WTC11 (cell line): ENCODE results near the gene EDIL3. TPM values are rescaled to one million over a fixed set of nuclear protein-coding genes. Genes with fewer than 3 reads are reported as not detected.

ENCODE experiments used
- ATAC-seq: fragments of 200-7000 bp; cut with Tn5 transposase; 2 replicates; pipeline ENCODE4 v1.10.0; 2021; ENCODE audit warnings: mild to moderate bottlenecking, moderate library complexity
- CTCF ChIA-PET: fragments of 300-600 bp; sonication (Branson Sonifier 250); formaldehyde crosslinking; loops from one replicate; lab custom pipeline; 2021; ENCODE audit warnings: antibody characterized with exemption; lab: Charles Lee
- POLR2A ChIA-PET: fragments of 350-600 bp; sonication (Branson Sonifier 250); formaldehyde crosslinking; loops from one replicate; lab custom pipeline; 2021; ENCODE audit warnings: antibody characterized with exemption; lab: Charles Lee
- DNase-seq: peaks from one replicate; pipeline ENCODE4 v3.0.0; 2021; ENCODE audit warnings: low spot score
- H3K27ac Mint-ChIP-seq: 2 replicates; pipeline ENCODE4 v1.8.0; 2021; ENCODE audit warnings: mixed read lengths
- H3K27me3 Mint-ChIP-seq: 2 replicates; pipeline ENCODE4 v1.8.0; 2021; ENCODE audit warnings: low read depth, mild to moderate bottlenecking, moderate library complexity, mixed read lengths
- H3K36me3 Mint-ChIP-seq: 2 replicates; pipeline ENCODE4 v1.8.0; 2021; ENCODE audit warnings: mixed read lengths
- H3K4me1 Mint-ChIP-seq: 2 replicates; pipeline ENCODE4 v1.8.0; 2022; ENCODE audit warnings: mixed read lengths
- H3K4me3 Mint-ChIP-seq: 2 replicates; pipeline ENCODE4 v1.8.0; 2021; ENCODE audit warnings: mild to moderate bottlenecking, moderate library complexity, mixed read lengths
- H3K9me3 Mint-ChIP-seq: 2 replicates; pipeline ENCODE4 v1.8.0; 2021; ENCODE audit warnings: mixed read lengths
- ATF3 ChIP-seq: sonication (generic); formaldehyde crosslinking; conservative IDR thresholded peaks from 2 replicates; pipeline ENCODE4 v1.8.1; 2022; ENCODE audit warnings: mild to moderate bottlenecking, missing genetic modification reagents
- CTCF ChIP-seq: fragments of 200-600 bp; IDR thresholded peaks from 2 replicates; pipeline ENCODE4 v1.8.0; 2022; ENCODE audit warnings: antibody characterized with exemption
- EMX1 ChIP-seq: fragments of 250-450 bp; sonication (Bioruptor Pico); IDR thresholded peaks from 2 replicates; pipeline ENCODE4 v1.8.0; 2021; ENCODE audit warnings: mild to moderate bottlenecking
- TEAD1 ChIP-seq: sonication (generic); formaldehyde crosslinking; IDR thresholded peaks from 2 replicates; pipeline ENCODE4 v1.8.0; 2022; ENCODE audit warnings: mild to moderate bottlenecking, missing genetic modification reagents
- ZBTB21 ChIP-seq: sonication (generic); formaldehyde crosslinking; IDR thresholded peaks from 2 replicates; pipeline ENCODE4 v1.8.1; 2023; ENCODE audit warnings: mild to moderate bottlenecking, missing genetic modification reagents, borderline replicate concordance
- total RNA-seq: library from RNA; stranded (reverse); gene quantifications from 3 replicates; pipeline ENCODE4 v1.2.3, GENCODE V29; 2021
- TF ChIP-seq, protein P1 (sequence below): sonication (generic); formaldehyde crosslinking; IDR thresholded peaks from 2 replicates; pipeline ENCODE4 v1.8.0; 2022; ENCODE audit warnings: mild to moderate bottlenecking, missing genetic modification reagents
- TF ChIP-seq, protein P2 (sequence below): fragments of 250-450 bp; sonication (Bioruptor Pico); IDR thresholded peaks from 2 replicates; pipeline ENCODE4 v1.9.0; 2021; ENCODE audit warnings: mild to moderate bottlenecking, borderline replicate concordance
- TF ChIP-seq, protein P3 (sequence below): sonication (generic); formaldehyde crosslinking; IDR thresholded peaks from 2 replicates; pipeline ENCODE4 v1.8.0; 2022; ENCODE audit warnings: missing genetic modification reagents
- TF ChIP-seq, protein P4 (sequence below): sonication (generic); formaldehyde crosslinking; IDR thresholded peaks from 2 replicates; pipeline ENCODE4 v1.8.0; 2023; ENCODE audit warnings: missing genetic modification reagents
- TF ChIP-seq, protein P5 (sequence below): fragments of 250-450 bp; sonication (Bioruptor Pico); IDR thresholded peaks from 2 replicates; pipeline ENCODE4 v2.1.2; 2022; ENCODE audit warnings: mild to moderate bottlenecking, moderate library complexity
- TF ChIP-seq, protein P6 (sequence below): sonication (generic); formaldehyde crosslinking; IDR thresholded peaks from 2 replicates; pipeline ENCODE4 v1.8.1; 2022; ENCODE audit warnings: mild to moderate bottlenecking, missing genetic modification reagents, moderate library complexity, borderline replicate concordance
- TF ChIP-seq, protein P7 (sequence below): sonication (generic); formaldehyde crosslinking; IDR thresholded peaks from 2 replicates; pipeline ENCODE4 v1.8.1; 2023; ENCODE audit warnings: mild to moderate bottlenecking, missing genetic modification reagents, borderline replicate concordance

Gene EDIL3
- total RNA-seq, 1 experiment from 2014 or later, result 48.3 TPM

GRCh38 chr5:84292788-84293653 is 91.7 kb downstream of the EDIL3 start (continued):
- TF ChIP-seq, protein P1, sequence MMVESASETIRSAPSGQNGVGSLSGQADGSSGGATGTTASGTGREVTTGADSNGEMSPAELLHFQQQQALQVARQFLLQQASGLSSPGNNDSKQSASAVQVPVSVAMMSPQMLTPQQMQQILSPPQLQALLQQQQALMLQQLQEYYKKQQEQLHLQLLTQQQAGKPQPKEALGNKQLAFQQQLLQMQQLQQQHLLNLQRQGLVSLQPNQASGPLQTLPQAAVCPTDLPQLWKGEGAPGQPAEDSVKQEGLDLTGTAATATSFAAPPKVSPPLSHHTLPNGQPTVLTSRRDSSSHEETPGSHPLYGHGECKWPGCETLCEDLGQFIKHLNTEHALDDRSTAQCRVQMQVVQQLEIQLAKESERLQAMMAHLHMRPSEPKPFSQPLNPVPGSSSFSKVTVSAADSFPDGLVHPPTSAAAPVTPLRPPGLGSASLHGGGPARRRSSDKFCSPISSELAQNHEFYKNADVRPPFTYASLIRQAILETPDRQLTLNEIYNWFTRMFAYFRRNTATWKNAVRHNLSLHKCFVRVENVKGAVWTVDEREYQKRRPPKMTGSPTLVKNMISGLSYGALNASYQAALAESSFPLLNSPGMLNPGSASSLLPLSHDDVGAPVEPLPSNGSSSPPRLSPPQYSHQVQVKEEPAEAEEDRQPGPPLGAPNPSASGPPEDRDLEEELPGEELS (CRISPR knock-in tag), result no peak
- no peak for TF ChIP-seq CTCF
- TF ChIP-seq, protein P2, sequence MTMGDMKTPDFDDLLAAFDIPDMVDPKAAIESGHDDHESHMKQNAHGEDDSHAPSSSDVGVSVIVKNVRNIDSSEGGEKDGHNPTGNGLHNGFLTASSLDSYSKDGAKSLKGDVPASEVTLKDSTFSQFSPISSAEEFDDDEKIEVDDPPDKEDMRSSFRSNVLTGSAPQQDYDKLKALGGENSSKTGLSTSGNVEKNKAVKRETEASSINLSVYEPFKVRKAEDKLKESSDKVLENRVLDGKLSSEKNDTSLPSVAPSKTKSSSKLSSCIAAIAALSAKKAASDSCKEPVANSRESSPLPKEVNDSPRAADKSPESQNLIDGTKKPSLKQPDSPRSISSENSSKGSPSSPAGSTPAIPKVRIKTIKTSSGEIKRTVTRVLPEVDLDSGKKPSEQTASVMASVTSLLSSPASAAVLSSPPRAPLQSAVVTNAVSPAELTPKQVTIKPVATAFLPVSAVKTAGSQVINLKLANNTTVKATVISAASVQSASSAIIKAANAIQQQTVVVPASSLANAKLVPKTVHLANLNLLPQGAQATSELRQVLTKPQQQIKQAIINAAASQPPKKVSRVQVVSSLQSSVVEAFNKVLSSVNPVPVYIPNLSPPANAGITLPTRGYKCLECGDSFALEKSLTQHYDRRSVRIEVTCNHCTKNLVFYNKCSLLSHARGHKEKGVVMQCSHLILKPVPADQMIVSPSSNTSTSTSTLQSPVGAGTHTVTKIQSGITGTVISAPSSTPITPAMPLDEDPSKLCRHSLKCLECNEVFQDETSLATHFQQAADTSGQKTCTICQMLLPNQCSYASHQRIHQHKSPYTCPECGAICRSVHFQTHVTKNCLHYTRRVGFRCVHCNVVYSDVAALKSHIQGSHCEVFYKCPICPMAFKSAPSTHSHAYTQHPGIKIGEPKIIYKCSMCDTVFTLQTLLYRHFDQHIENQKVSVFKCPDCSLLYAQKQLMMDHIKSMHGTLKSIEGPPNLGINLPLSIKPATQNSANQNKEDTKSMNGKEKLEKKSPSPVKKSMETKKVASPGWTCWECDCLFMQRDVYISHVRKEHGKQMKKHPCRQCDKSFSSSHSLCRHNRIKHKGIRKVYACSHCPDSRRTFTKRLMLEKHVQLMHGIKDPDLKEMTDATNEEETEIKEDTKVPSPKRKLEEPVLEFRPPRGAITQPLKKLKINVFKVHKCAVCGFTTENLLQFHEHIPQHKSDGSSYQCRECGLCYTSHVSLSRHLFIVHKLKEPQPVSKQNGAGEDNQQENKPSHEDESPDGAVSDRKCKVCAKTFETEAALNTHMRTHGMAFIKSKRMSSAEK (CRISPR knock-in tag), result no peak
- TF ChIP-seq, protein P3, sequence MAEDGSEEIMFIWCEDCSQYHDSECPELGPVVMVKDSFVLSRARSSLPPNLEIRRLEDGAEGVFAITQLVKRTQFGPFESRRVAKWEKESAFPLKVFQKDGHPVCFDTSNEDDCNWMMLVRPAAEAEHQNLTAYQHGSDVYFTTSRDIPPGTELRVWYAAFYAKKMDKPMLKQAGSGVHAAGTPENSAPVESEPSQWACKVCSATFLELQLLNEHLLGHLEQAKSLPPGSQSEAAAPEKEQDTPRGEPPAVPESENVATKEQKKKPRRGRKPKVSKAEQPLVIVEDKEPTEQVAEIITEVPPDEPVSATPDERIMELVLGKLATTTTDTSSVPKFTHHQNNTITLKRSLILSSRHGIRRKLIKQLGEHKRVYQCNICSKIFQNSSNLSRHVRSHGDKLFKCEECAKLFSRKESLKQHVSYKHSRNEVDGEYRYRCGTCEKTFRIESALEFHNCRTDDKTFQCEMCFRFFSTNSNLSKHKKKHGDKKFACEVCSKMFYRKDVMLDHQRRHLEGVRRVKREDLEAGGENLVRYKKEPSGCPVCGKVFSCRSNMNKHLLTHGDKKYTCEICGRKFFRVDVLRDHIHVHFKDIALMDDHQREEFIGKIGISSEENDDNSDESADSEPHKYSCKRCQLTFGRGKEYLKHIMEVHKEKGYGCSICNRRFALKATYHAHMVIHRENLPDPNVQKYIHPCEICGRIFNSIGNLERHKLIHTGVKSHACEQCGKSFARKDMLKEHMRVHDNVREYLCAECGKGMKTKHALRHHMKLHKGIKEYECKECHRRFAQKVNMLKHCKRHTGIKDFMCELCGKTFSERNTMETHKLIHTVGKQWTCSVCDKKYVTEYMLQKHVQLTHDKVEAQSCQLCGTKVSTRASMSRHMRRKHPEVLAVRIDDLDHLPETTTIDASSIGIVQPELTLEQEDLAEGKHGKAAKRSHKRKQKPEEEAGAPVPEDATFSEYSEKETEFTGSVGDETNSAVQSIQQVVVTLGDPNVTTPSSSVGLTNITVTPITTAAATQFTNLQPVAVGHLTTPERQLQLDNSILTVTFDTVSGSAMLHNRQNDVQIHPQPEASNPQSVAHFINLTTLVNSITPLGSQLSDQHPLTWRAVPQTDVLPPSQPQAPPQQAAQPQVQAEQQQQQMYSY (CRISPR knock-in tag), result no peak

- DNase-seq (no peak), ATAC-seq (no peak)
- H3K27me3 Mint-ChIP-seq, result no peaks in the 10 kb centered on the region
- CTCF ChIA-PET, result no interaction called here
- no peaks in the 10 kb centered on the region for H3K36me3 Mint-ChIP-seq
- H3K9me3 Mint-ChIP-seq, result no peaks in the 10 kb centered on the region
- POLR2A ChIA-PET, result no interaction called here
- no peak overlapping the region for H3K27ac Mint-ChIP-seq
- no peak overlapping the region for H3K4me3 Mint-ChIP-seq
- peaks cover 48% of the 10 kb centered on the region for H3K4me1 Mint-ChIP-seq
- TF ChIP-seq, protein P4, sequence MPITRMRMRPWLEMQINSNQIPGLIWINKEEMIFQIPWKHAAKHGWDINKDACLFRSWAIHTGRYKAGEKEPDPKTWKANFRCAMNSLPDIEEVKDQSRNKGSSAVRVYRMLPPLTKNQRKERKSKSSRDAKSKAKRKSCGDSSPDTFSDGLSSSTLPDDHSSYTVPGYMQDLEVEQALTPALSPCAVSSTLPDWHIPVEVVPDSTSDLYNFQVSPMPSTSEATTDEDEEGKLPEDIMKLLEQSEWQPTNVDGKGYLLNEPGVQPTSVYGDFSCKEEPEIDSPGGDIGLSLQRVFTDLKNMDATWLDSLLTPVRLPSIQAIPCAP (CRISPR knock-in tag), result no peak
- TF ChIP-seq, protein P5, sequence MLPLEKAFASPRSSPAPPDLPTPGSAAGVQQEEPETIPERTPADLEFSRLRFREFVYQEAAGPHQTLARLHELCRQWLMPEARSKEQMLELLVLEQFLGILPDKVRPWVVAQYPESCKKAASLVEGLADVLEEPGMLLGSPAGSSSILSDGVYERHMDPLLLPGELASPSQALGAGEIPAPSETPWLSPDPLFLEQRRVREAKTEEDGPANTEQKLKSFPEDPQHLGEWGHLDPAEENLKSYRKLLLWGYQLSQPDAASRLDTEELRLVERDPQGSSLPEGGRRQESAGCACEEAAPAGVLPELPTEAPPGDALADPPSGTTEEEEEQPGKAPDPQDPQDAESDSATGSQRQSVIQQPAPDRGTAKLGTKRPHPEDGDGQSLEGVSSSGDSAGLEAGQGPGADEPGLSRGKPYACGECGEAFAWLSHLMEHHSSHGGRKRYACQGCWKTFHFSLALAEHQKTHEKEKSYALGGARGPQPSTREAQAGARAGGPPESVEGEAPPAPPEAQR (CRISPR knock-in tag), result no peak
- TF ChIP-seq ATF3 (no peak), ZBTB21 (CRISPR knock-in tag) (no peak), EMX1 (no peak), TEAD1 (CRISPR knock-in tag) (no peak)
- TF ChIP-seq, protein P6, sequence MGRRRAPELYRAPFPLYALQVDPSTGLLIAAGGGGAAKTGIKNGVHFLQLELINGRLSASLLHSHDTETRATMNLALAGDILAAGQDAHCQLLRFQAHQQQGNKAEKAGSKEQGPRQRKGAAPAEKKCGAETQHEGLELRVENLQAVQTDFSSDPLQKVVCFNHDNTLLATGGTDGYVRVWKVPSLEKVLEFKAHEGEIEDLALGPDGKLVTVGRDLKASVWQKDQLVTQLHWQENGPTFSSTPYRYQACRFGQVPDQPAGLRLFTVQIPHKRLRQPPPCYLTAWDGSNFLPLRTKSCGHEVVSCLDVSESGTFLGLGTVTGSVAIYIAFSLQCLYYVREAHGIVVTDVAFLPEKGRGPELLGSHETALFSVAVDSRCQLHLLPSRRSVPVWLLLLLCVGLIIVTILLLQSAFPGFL (CRISPR knock-in tag), result no peak
- TF ChIP-seq, protein P7, sequence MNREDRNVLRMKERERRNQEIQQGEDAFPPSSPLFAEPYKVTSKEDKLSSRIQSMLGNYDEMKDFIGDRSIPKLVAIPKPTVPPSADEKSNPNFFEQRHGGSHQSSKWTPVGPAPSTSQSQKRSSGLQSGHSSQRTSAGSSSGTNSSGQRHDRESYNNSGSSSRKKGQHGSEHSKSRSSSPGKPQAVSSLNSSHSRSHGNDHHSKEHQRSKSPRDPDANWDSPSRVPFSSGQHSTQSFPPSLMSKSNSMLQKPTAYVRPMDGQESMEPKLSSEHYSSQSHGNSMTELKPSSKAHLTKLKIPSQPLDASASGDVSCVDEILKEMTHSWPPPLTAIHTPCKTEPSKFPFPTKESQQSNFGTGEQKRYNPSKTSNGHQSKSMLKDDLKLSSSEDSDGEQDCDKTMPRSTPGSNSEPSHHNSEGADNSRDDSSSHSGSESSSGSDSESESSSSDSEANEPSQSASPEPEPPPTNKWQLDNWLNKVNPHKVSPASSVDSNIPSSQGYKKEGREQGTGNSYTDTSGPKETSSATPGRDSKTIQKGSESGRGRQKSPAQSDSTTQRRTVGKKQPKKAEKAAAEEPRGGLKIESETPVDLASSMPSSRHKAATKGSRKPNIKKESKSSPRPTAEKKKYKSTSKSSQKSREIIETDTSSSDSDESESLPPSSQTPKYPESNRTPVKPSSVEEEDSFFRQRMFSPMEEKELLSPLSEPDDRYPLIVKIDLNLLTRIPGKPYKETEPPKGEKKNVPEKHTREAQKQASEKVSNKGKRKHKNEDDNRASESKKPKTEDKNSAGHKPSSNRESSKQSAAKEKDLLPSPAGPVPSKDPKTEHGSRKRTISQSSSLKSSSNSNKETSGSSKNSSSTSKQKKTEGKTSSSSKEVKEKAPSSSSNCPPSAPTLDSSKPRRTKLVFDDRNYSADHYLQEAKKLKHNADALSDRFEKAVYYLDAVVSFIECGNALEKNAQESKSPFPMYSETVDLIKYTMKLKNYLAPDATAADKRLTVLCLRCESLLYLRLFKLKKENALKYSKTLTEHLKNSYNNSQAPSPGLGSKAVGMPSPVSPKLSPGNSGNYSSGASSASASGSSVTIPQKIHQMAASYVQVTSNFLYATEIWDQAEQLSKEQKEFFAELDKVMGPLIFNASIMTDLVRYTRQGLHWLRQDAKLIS (CRISPR knock-in tag), result no peak
Observed at GRCh38 chr5:84292000-84292642, 92.6 kb downstream of the EDIL3 start.
